Lower lobe of right lung (tissue), 2 donors: ENCODE data around the gene TMEM134. TPM values are rescaled to one million over a fixed set of nuclear protein-coding genes. Genes with fewer than 3 reads are reported as not detected.

Source experiments
- ATAC-seq, 2 donors: fragments of 200-7000 bp; cut with Tn5 transposase; one replicate each; pipeline ENCODE4 v1.9.1; 2020 to 2022; ENCODE audit warnings: mild to moderate bottlenecking in 2 of 2, moderate library complexity in 2 of 2
- DNase-seq: peaks from one replicate; pipeline ENCODE4 v3.0.0-alpha.2; 2020
- H3K27ac ChIP-seq: fragments of 200-600 bp; one replicate; pipeline ENCODE4 v1.8.0; 2022
- H3K27me3 ChIP-seq: fragments of 200-600 bp; one replicate; pipeline ENCODE4 v1.8.0; 2022; ENCODE audit warnings: low read depth
- H3K36me3 ChIP-seq: fragments of 200-600 bp; one replicate; pipeline ENCODE4 v1.8.0; 2022; ENCODE audit warnings: mild to moderate bottlenecking
- H3K4me1 ChIP-seq: fragments of 200-600 bp; one replicate; pipeline ENCODE4 v1.8.0; 2022
- H3K4me3 ChIP-seq: fragments of 200-600 bp; one replicate; pipeline ENCODE4 v1.8.0; 2022; ENCODE audit warnings: mild to moderate bottlenecking
- H3K9me3 ChIP-seq: fragments of 200-600 bp; one replicate; pipeline ENCODE4 v1.8.0; 2022
- CTCF ChIP-seq: fragments of 200-600 bp; IDR thresholded peaks from one replicate; pipeline ENCODE4 v1.8.0; 2022; ENCODE audit warnings: antibody characterized with exemption, mild to moderate bottlenecking
- intact Hi-C: fragments of 100-400 bp; cut with DNase I; formaldehyde crosslinking; loops from one replicate; pipeline ENCODE4 v1.11.0; 2022
- total RNA-seq: library from RNA; stranded (reverse); fragmentation: NEBNext Ultra II Directional; extraction: Animal tissue kit (Norgen Biotek cat#: 25700); gene quantifications from one replicate; pipeline ENCODE4 v1.2.1, GENCODE V29; 2021
- donor health status: DM: no; HTN: yes; CAD: no; lungs with severe emphysema.

The TMEM134 gene
- total RNA-seq, 1 donor from 2014 or later = 49.1 TPM

DNA sequence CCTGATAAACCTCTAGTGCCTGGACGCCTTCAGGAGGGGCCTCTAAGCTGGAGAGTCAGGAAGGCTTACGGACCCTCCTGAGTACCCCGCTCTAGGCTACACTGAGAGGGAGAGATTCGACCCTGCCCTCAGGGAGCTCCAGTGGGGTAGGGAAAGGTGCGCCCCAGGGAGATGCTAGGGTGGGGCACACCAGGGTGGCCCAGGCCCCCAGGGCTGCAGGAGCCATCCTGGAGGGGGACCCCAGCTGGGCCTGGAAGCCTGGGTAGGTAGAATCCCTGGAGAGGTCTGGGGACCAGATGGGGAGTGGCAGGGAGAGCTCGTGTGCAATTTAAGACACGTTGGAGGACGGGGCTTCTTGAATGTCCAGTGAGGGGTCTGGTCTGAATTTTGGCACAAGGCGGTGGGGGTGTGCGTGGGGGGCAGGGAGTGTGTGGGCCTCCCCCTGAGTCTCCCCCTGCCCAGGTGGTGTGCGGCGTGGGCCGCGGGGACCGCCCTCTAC, 48.9 kb downstream of the TMEM134 start:
- Histone ChIP-seq H3K4me3 (peak overlapping the region; percentile 66), H3K27me3 (no peaks in the 10 kb centered on the region), H3K27ac (peak overlapping the region; percentile 91), H3K9me3 (no peaks in the 10 kb centered on the region), H3K4me1 (peaks cover 49% of the 10 kb centered on the region), H3K36me3 (no peaks in the 10 kb centered on the region)
- DNase-seq (no peak), ATAC-seq (no peak)
- no peak for TF ChIP-seq CTCF
- intact Hi-C loops = no loop called here

- Histone ChIP-seq H3K4me1 (peaks cover 55% of the 10 kb centered on the region), H3K27ac (peak overlapping the region; percentile 91), H3K4me3 (no peak overlapping the region), H3K27me3 (no peaks in the 10 kb centered on the region), H3K36me3 (no peaks in the 10 kb centered on the region), H3K9me3 (no peaks in the 10 kb centered on the region)
- no peak for TF ChIP-seq CTCF
- ATAC-seq (no peak), DNase-seq (no peak)
- intact Hi-C loops = no loop called here
These were observed 49.6 kb downstream of the TMEM134 start for GRCh38 chr11:67419325-67420049.

DNA sequence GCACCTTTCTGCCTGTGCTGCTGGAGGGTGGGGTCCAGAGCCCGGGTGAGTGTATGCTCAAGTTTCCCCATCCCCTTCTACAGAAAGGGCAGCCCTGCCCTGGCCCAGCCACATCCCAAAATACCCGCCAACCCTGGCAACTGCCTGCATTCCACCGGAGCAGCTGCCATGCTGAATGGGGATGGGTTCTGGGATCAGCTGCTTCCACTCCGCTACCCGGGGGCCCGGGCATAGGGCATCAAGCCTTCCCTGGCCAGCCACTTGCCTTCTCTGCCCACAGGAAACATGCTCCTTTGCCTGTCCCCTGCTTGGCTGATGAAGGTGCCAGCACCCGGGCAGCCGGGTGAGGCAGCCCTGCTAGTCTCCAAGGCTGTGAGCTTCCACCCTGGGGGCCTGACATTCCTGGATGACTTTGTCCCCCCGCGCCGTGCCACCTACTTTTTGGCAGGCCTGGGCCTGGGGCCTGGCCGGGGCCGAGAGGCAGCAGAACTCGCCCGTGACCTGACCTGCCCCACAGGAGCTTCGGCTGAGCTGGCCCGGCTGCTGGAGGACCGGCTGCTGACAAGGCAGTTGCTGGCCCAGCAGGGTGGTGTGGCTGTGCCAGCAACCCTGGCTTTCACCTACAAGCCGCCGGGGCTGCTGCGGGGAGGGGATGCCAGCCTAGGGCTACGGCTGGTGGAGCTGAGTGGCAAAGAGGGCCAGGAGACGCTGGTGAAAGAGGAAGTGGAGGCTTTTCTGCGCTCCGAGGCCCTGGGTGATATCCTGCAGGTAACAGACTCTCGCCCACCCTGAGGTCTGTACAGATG, 50.4 kb downstream of the TMEM134 start:
- no peaks in the 10 kb centered on the region for H3K27me3 ChIP-seq
- TF ChIP-seq CTCF = no peak
- no peaks in the 10 kb centered on the region for H3K9me3 ChIP-seq
- ATAC-seq (no peak), DNase-seq (no peak)
- intact Hi-C loops = no loop called here
- no peaks in the 10 kb centered on the region for H3K36me3 ChIP-seq
- no peak overlapping the region for H3K27ac ChIP-seq
- peaks cover 55% of the 10 kb centered on the region for H3K4me1 ChIP-seq
- no peak overlapping the region for H3K4me3 ChIP-seq

- intact Hi-C loops = no loop called here
- H3K27me3 ChIP-seq = no peaks in the 10 kb centered on the region
- ATAC-seq (no peak), DNase-seq (no peak)
- TF ChIP-seq CTCF = no peak
- peaks cover 55% of the 10 kb centered on the region for H3K4me1 ChIP-seq
- H3K9me3 ChIP-seq = no peaks in the 10 kb centered on the region
- H3K27ac ChIP-seq = peak overlapping the region; percentile 62
- no peaks in the 10 kb centered on the region for H3K36me3 ChIP-seq
- H3K4me3 ChIP-seq = no peak overlapping the region
These were observed 51.6 kb downstream of the TMEM134 start for GRCh38 chr11:67417425-67417824.

DNA sequence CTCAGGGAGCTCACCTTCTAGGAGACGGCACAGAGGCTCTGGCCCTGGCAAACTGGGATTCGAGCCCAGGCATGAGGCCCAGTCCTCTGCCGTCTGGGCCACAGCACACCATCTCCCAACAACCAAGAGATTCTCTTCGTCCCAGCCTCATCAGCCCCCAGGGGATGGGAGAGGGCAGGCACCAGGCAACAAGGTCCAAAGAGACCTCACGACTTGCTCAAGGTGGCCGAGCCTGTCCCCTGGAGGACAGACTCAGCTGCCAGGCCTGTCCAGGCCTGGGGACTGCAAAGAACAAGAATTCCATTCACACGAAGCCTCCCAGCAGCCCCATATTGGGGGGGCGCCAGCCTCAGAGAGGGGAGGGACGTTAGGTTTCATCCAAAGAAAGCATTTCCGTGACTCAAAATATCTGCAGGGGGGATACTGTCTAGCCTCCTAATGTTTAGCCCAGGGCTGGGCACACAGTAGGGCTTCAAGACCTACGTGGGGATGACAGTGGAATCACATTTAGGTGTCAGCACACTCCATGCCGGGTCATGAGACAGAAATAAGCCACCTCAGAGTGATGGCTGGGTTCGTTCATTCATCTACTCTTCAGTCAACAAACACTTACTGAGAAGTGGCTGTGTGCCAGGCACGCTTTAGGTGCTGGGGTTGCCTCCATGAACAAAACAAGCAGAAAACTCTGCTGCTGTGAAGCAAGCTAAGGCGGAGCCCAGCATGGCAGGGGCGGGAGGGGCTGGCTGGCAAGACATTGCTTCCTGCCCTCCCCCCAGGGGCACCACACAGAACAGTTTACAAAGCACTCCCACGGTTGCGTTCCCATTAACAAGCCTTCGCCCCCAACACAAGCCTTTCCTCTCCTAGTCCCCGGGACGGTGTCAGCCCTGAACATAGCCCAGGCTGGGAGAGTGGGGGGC, 52.4 kb downstream of the TMEM134 start:
- Histone ChIP-seq H3K36me3 (no peaks in the 10 kb centered on the region), H3K27me3 (no peaks in the 10 kb centered on the region), H3K9me3 (no peaks in the 10 kb centered on the region), H3K4me3 (no peak overlapping the region), H3K27ac (peak overlapping the region; percentile 62), H3K4me1 (peaks cover 55% of the 10 kb centered on the region)
- DNase-seq (peak; percentile 69), ATAC-seq (no peak)
- intact Hi-C loops = no loop called here
- TF ChIP-seq CTCF = no peak
